ENCODE data around the gene PLAGL2. TPM values are rescaled to one million over a fixed set of nuclear protein-coding genes. Genes with fewer than 3 reads are reported as not detected.
A peak's percentile ranks its signal among the peaks of the same experiment; 100 is the strongest.

Gene PLAGL2
- total and polyA plus RNA-seq, 10 donors = 2.2 to 16.6 (median 12.1) TPM

- Histone ChIP-seq H3K36me3 (peaks cover 0 to 98% (median 58%) of the 10 kb centered on the region in 6 donors), H3K27me3 (replicated peaks in 1 of 7) (no peaks in the 10 kb centered on the region), H3K27ac (peak overlapping the region in 3 of 8 donors; percentile 30 to 84 (median 35)), H3K4me1 (peaks cover 8 to 41% (median 27%) of the 10 kb centered on the region in 6 donors), H3K9me3 (no peaks in the 10 kb centered on the region), H3K4me3 (no peak overlapping the region)
- intact Hi-C loops (cut with DNase I; ENCODE audit: low total_unique reads) = no loop called here
- DNase-seq = peak; percentile 32
- no peak for TF ChIP-seq POLR2AphosphoS5 (IDR thresholded peaks at IDR 0.05)
- TF ChIP-seq CTCF (IDR thresholded peaks at IDR 0.05 in 8 of 11, conservative IDR thresholded peaks at IDR 0.05 in 3 of 11) = no peak
- 86 to 95% (median 90%) methylated on average over 4 of the region's 4 CpGs for WGBS, 5 donors
Measured at GRCh38 chr20:32153156-32153665, 54.3 kb downstream of the PLAGL2 start.

- TF ChIP-seq POLR2A (IDR thresholded peaks at IDR 0.05) (no peak), POLR2AphosphoS5 (IDR thresholded peaks at IDR 0.05) (peak in 1 of 3 donors; percentile 51)
- WGBS, 5 donors = 71 to 86% (median 74%) methylated on average over 6 of the region's 6 CpGs
- no peak overlapping the region for H3K4me3 ChIP-seq
- H3K36me3 ChIP-seq = peaks cover 0 to 98% (median 58%) of the 10 kb centered on the region in 6 donors
- intact Hi-C loops (cut with DNase I; ENCODE audit: low total_unique reads) = no loop called here
- H3K4me1 ChIP-seq = peaks cover 8 to 41% (median 27%) of the 10 kb centered on the region in 6 donors
- H3K9me3 ChIP-seq = no peaks in the 10 kb centered on the region
- peak; percentile 41 for DNase-seq
- H3K27me3 ChIP-seq (replicated peaks in 1 of 7) = no peaks in the 10 kb centered on the region
- peak overlapping the region in 4 of 8 donors; percentile 30 to 84 (median 39) for H3K27ac ChIP-seq
Measured at GRCh38 chr20:32152421-32153155, 55.0 kb downstream of the PLAGL2 start.

GRCh38 chr20:32150291-32150848, 57.2 kb downstream of the PLAGL2 start:
- intact Hi-C loops (cut with DNase I; ENCODE audit: low total_unique reads) = no loop called here
- H3K4me1 ChIP-seq = peaks cover 8 to 33% (median 21%) of the 10 kb centered on the region in 6 donors
- H3K27ac ChIP-seq = no peak overlapping the region
- no peaks in the 10 kb centered on the region for H3K9me3 ChIP-seq
- H3K27me3 ChIP-seq (replicated peaks in 1 of 7) = no peaks in the 10 kb centered on the region
- no peak overlapping the region for H3K4me3 ChIP-seq
- TF ChIP-seq POLR2A (IDR thresholded peaks at IDR 0.05) (no peak), POLR2AphosphoS5 (IDR thresholded peaks at IDR 0.05) (peak in 1 of 3 donors; percentile 20), CTCF (IDR thresholded peaks at IDR 0.05 in 8 of 11, conservative IDR thresholded peaks at IDR 0.05 in 3 of 11) (no peak)
- peaks cover 0 to 100% (median 73%) of the 10 kb centered on the region in 6 donors for H3K36me3 ChIP-seq
- peak; percentile 58 for DNase-seq
- 88 to 96% (median 91%) methylated on average over 7 to 10 of the region's 10 CpGs for WGBS, 5 donors

GRCh38 chr20:32149566-32150170, 57.9 kb downstream of the PLAGL2 start:
- WGBS, 5 donors = 90 to 96% (median 91%) methylated on average over 8 of the region's 8 CpGs
- peaks cover 0 to 100% (median 77%) of the 10 kb centered on the region in 6 donors for H3K36me3 ChIP-seq
- peaks cover 2 to 26% (median 14%) of the 10 kb centered on the region in 6 donors for H3K4me1 ChIP-seq
- no peaks in the 10 kb centered on the region for H3K9me3 ChIP-seq
- TF ChIP-seq POLR2AphosphoS5 (IDR thresholded peaks at IDR 0.05) (peak in 1 of 3 donors; percentile 33), CTCF (IDR thresholded peaks at IDR 0.05 in 8 of 11, conservative IDR thresholded peaks at IDR 0.05 in 3 of 11) (no peak)
- no peak overlapping the region for H3K27ac ChIP-seq
- H3K27me3 ChIP-seq (replicated peaks in 1 of 7) = no peaks in the 10 kb centered on the region
- H3K4me3 ChIP-seq = no peak overlapping the region
- intact Hi-C loops (cut with DNase I; ENCODE audit: low total_unique reads) = no loop called here
- DNase-seq = peak; percentile 46
